Nephron (organoid): ENCODE results near the gene WDFY4.

ENCODE experiments used
- H3K27ac Mint-ChIP-seq, 3 experiments: 2 replicates each; pipeline ENCODE4 v1.8.0; 2020; ENCODE audit warnings: mixed read lengths in 3 of 3, mild to moderate bottlenecking in 2 of 3, moderate library complexity in 1 of 3
- H3K27me3 Mint-ChIP-seq: 2 replicates; pipeline ENCODE4 v1.8.0; 2021; ENCODE audit warnings: low read depth, mild to moderate bottlenecking, moderate library complexity, mixed read lengths
- H3K36me3 Mint-ChIP-seq: 2 replicates; pipeline ENCODE4 v1.8.0; 2020; ENCODE audit warnings: low read depth, mixed read lengths
- H3K4me1 Mint-ChIP-seq: 2 replicates; pipeline ENCODE4 v1.8.0; 2020; ENCODE audit warnings: mixed read lengths
- H3K4me3 Mint-ChIP-seq, 3 experiments: 2 replicates each; pipeline ENCODE4 v1.8.0; 2020; ENCODE audit warnings: mild to moderate bottlenecking in 3 of 3, mixed read lengths in 3 of 3, moderate library complexity in 2 of 3
- H3K9me3 Mint-ChIP-seq: 2 replicates; pipeline ENCODE4 v1.8.0; 2020; ENCODE audit warnings: mixed read lengths
- TF ChIP-seq, protein P1 (sequence below), 3 experiments: fragments of 200-600 bp; sonication (generic); IDR thresholded peaks; one replicate each; pipeline ENCODE4 v1.5.0; 2021; ENCODE audit warnings: antibody characterized with exemption in 3 of 3; ENCODE audit not compliant: unreplicated experiment in 3 of 3

WDFY4 gene

DNA sequence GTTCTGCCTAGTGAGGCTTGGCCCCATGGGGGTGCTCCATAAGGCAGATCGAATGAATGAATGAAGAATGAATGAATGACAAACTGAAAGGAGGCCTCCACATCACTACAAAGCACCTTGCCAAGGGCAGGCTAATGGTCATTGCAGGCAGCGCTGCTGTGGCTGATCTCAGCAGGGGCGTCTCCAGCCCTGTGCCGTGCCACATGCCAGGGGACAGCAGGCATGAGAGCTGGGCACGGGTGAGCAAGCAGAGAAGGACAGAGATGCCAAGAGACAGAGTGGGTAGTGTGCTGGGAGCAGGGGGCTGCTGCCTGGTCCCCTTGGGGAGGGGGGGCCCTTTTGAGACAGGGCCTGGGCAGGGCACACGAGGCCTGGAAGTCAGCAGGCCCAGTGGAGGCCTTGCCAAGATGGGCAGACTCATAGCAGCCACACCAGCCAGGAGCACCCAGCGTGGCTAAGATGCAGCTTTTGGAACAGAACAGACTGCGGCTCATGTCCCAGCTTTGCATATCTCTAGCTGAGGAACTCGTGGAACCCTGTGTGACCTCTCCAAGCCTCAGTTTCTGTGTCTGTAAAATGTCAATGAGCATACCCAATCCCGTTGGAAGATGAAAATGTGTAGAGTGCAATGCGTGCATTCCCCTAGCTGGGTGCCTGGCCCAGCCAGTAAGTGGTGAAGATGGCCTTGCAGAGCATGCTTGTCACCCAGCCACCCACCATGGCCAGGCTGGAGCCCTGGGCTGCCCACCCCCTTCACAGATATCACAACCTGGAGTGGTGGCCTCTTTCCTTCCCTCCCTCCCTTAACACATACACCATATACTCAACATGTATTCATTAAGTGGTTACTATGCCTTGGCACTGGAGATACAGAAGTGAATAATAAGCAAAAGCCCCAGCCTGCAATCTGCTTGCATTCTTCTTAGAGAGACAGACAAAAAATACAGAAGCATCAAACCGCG, 316.0 kb downstream of the WDFY4 start:
- H3K4me3 Mint-ChIP-seq: peak overlapping the region in 1 of 3 experiments; percentile 8
- H3K9me3 Mint-ChIP-seq: no peaks in the 10 kb centered on the region
- peaks cover 7% of the 10 kb centered on the region for H3K27me3 Mint-ChIP-seq
- H3K27ac Mint-ChIP-seq: peak overlapping the region; percentile 2 to 33 (median 31)
- H3K4me1 Mint-ChIP-seq: peaks cover 10% of the 10 kb centered on the region
- no peaks in the 10 kb centered on the region for H3K36me3 Mint-ChIP-seq
- TF ChIP-seq, protein P1, sequence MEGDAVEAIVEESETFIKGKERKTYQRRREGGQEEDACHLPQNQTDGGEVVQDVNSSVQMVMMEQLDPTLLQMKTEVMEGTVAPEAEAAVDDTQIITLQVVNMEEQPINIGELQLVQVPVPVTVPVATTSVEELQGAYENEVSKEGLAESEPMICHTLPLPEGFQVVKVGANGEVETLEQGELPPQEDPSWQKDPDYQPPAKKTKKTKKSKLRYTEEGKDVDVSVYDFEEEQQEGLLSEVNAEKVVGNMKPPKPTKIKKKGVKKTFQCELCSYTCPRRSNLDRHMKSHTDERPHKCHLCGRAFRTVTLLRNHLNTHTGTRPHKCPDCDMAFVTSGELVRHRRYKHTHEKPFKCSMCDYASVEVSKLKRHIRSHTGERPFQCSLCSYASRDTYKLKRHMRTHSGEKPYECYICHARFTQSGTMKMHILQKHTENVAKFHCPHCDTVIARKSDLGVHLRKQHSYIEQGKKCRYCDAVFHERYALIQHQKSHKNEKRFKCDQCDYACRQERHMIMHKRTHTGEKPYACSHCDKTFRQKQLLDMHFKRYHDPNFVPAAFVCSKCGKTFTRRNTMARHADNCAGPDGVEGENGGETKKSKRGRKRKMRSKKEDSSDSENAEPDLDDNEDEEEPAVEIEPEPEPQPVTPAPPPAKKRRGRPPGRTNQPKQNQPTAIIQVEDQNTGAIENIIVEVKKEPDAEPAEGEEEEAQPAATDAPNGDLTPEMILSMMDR (IDR thresholded peaks at IDR 0.05; ENCODE audit: unreplicated experiment in 3 of 3): no peak

DNA sequence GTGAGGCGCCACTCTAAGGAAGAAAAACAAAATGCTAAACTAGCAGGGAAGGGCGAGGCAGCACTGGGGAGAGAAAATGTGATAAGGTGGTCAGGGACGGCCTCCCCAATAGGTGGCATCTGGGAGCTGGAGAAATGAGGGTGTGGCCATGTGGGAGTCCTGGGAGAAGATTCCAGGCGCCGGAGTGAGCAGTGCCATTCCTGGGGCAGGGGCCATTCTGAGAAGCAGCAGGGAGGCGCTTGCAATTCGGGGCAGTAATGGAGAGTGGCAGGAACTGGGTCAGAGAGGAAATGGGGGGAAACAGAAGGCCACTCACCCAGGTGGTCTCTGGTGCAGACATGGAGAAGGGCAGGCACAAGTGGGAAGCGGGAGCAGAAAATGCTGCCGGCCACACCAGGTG, 316.7 kb downstream of the WDFY4 start:
- Mint-ChIP-seq H3K27me3 (peaks cover 7% of the 10 kb centered on the region), H3K9me3 (no peaks in the 10 kb centered on the region), H3K4me3 (peak overlapping the region in 1 of 3 experiments; percentile 8), H3K4me1 (peaks cover 10% of the 10 kb centered on the region), H3K27ac (peak overlapping the region; percentile 2 to 33 (median 31)), H3K36me3 (no peaks in the 10 kb centered on the region)
- TF ChIP-seq, protein P1 (IDR thresholded peaks at IDR 0.05; ENCODE audit: unreplicated experiment in 3 of 3): peak in 1 of 3 experiments; percentile 14

- no peak overlapping the region for H3K4me3 Mint-ChIP-seq
- no peaks in the 10 kb centered on the region for H3K9me3 Mint-ChIP-seq
- peaks cover 10% of the 10 kb centered on the region for H3K4me1 Mint-ChIP-seq
- TF ChIP-seq, protein P1 (IDR thresholded peaks at IDR 0.05; ENCODE audit: unreplicated experiment in 3 of 3): no peak
- peaks cover 8% of the 10 kb centered on the region for H3K27me3 Mint-ChIP-seq
- H3K36me3 Mint-ChIP-seq: no peaks in the 10 kb centered on the region
- no peak overlapping the region for H3K27ac Mint-ChIP-seq
Measured at GRCh38 chr10:49001870-49002672, 317.4 kb downstream of the WDFY4 start.

DNA sequence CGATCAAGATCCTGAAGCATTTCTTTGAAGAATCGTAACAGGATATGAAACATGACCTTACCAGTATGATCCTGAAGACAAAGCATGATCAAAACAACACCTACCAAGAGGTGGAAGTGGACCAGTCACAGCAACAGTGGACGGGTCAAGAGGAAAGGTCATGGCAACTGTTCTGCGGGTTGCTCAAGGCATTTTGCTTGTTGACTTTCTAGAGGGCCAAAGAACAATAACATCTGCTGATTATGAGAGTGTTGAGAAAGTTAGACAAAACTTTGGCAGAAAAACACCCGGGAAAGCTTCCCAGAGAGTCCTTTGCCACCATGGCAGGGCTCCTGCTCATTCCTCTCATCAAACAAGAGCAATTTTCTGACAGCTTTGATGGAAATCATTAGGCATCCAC, 320.6 kb downstream of the WDFY4 start:
- TF ChIP-seq, protein P1 (IDR thresholded peaks at IDR 0.05; ENCODE audit: unreplicated experiment in 3 of 3): no peak
- no peaks in the 10 kb centered on the region for H3K9me3 Mint-ChIP-seq
- H3K36me3 Mint-ChIP-seq: no peaks in the 10 kb centered on the region
- H3K27me3 Mint-ChIP-seq: peaks cover 7% of the 10 kb centered on the region
- no peak overlapping the region for H3K4me3 Mint-ChIP-seq
- H3K27ac Mint-ChIP-seq: no peak overlapping the region
- peaks cover 26% of the 10 kb centered on the region for H3K4me1 Mint-ChIP-seq

- H3K27ac Mint-ChIP-seq: peak overlapping the region in 2 of 3 experiments; percentile 4 to 16
- H3K4me3 Mint-ChIP-seq: no peak overlapping the region
- no peaks in the 10 kb centered on the region for H3K36me3 Mint-ChIP-seq
- H3K4me1 Mint-ChIP-seq: peaks cover 21% of the 10 kb centered on the region
- peaks cover 8% of the 10 kb centered on the region for H3K27me3 Mint-ChIP-seq
- H3K9me3 Mint-ChIP-seq: no peaks in the 10 kb centered on the region
- TF ChIP-seq, protein P1 (IDR thresholded peaks at IDR 0.05; ENCODE audit: unreplicated experiment in 3 of 3): no peak
Measured at GRCh38 chr10:49007129-49007528, 322.5 kb downstream of the WDFY4 start.
